Measurements from ENCODE around the gene DBF4. TPM values are rescaled to one million over a fixed set of nuclear protein-coding genes. Genes with fewer than 3 reads are reported as not detected.
"Not testable (repeated sequence)": the region's sequence is repeated elsewhere in the genome, so short reads cannot be mapped to it uniquely, and the experiment has no call there.

Gene DBF4
- total RNA-seq, 2 experiments from 2014 or later = 85.1 to 85.5 TPM

GRCh38 chr7:87907136-87907906 lies 31.0 kb downstream of the DBF4 start:
- CTCF ChIA-PET = interaction anchor here (1.4 kb wide), 1 partner anchor 13 kb away, joined by 4 read pairs; no protein-coding TSS in a partner anchor
- not testable (repeated sequence) for H3K27me3 Mint-ChIP-seq; ATAC-seq; DNase-seq; H3K4me3 Mint-ChIP-seq; H3K9me3 Mint-ChIP-seq (ENCODE audit: low read depth); H3K27ac Mint-ChIP-seq; H3K4me1 Mint-ChIP-seq
- H3K36me3 Mint-ChIP-seq = peaks cover 34% of the 10 kb centered on the region

- CTCF ChIA-PET; H3K4me1 Mint-ChIP-seq; DNase-seq; H3K9me3 Mint-ChIP-seq (ENCODE audit: low read depth); ATAC-seq; H3K4me3 Mint-ChIP-seq; H3K27ac Mint-ChIP-seq; H3K27me3 Mint-ChIP-seq: not testable (repeated sequence)
- H3K36me3 Mint-ChIP-seq = peaks cover 27% of the 10 kb centered on the region
Observed at GRCh38 chr7:87908814-87909213, 32.5 kb downstream of the DBF4 start.

- DNase-seq = no peak
- H3K4me1 Mint-ChIP-seq = peaks cover 1% of the 10 kb centered on the region
- H3K9me3 Mint-ChIP-seq (ENCODE audit: low read depth) = no peaks in the 10 kb centered on the region
- no peak overlapping the region for H3K27ac Mint-ChIP-seq
- ATAC-seq = no peak
- CTCF ChIA-PET = interaction anchor here (1.6 kb wide), 1 partner anchor 14 kb away, joined by 4 read pairs; no protein-coding TSS in a partner anchor
- H3K4me3 Mint-ChIP-seq = no peak overlapping the region
- peaks cover 6% of the 10 kb centered on the region for H3K27me3 Mint-ChIP-seq
- peaks cover 12% of the 10 kb centered on the region for H3K36me3 Mint-ChIP-seq
Observed at GRCh38 chr7:87912121-87912520, 35.8 kb downstream of the DBF4 start.

GRCh38 chr7:87918740-87919139 lies 42.4 kb downstream of the DBF4 start:
- CTCF ChIA-PET = no interaction called here
- Mint-ChIP-seq H3K9me3 (ENCODE audit: low read depth) (no peaks in the 10 kb centered on the region), H3K27ac (no peak overlapping the region), H3K36me3 (no peaks in the 10 kb centered on the region), H3K27me3 (peaks cover 14% of the 10 kb centered on the region), H3K4me1 (no peaks in the 10 kb centered on the region), H3K4me3 (no peak overlapping the region)
- no peak for ATAC-seq
- DNase-seq = no peak

GRCh38 chr7:87919875-87920274 lies 43.6 kb downstream of the DBF4 start:
- Mint-ChIP-seq H3K27me3 (peaks cover 14% of the 10 kb centered on the region), H3K36me3 (no peaks in the 10 kb centered on the region), H3K9me3 (ENCODE audit: low read depth) (no peaks in the 10 kb centered on the region), H3K4me1 (no peaks in the 10 kb centered on the region), H3K4me3 (no peak overlapping the region), H3K27ac (no peak overlapping the region)
- ATAC-seq (no peak), DNase-seq (no peak)
- CTCF ChIA-PET = interaction anchor here (2.1 kb wide), 1 partner anchor 14 kb away, joined by 4 read pairs; no protein-coding TSS in a partner anchor

GRCh38 chr7:87920578-87920977 lies 44.3 kb downstream of the DBF4 start:
- H3K27ac Mint-ChIP-seq = no peak overlapping the region
- ATAC-seq = no peak
- CTCF ChIA-PET = interaction anchor here (1.2 to 2.1 kb wide), 2 partner anchors 13 to 14 kb away, joined by 4 read pairs; partner anchors contain the start of gene ADAM22
- H3K9me3 Mint-ChIP-seq (ENCODE audit: low read depth) = no peaks in the 10 kb centered on the region
- no peak overlapping the region for H3K4me3 Mint-ChIP-seq
- no peak for DNase-seq
- H3K36me3 Mint-ChIP-seq = no peaks in the 10 kb centered on the region
- no peaks in the 10 kb centered on the region for H3K4me1 Mint-ChIP-seq
- H3K27me3 Mint-ChIP-seq = peaks cover 14% of the 10 kb centered on the region

GRCh38 chr7:87922759-87923395 lies 46.6 kb downstream of the DBF4 start:
- H3K27ac Mint-ChIP-seq; H3K9me3 Mint-ChIP-seq (ENCODE audit: low read depth); H3K27me3 Mint-ChIP-seq; CTCF ChIA-PET; H3K36me3 Mint-ChIP-seq; H3K4me1 Mint-ChIP-seq; H3K4me3 Mint-ChIP-seq; DNase-seq; ATAC-seq: not testable (repeated sequence)

GRCh38 chr7:87926581-87927461 lies 50.5 kb downstream of the DBF4 start:
- ATAC-seq = peak; percentile 42

GRCh38 chr7:87933605-87933952 lies 57.3 kb downstream of the DBF4 start:
- DNase-seq (no peak), ATAC-seq (no peak)
- Mint-ChIP-seq H3K27me3 (peaks cover 14% of the 10 kb centered on the region), H3K4me1 (peaks cover 14% of the 10 kb centered on the region), H3K4me3 (peak overlapping the region; percentile 83), H3K27ac (peak overlapping the region; percentile 74), H3K36me3 (peaks cover 3% of the 10 kb centered on the region), H3K9me3 (ENCODE audit: low read depth) (no peaks in the 10 kb centered on the region)
- CTCF ChIA-PET = interaction anchor here (0.7 to 2.3 kb wide), 4 partner anchors 10 to 344 kb away, joined by 3 to 10 read pairs (median 4); no protein-coding TSS in a partner anchor

More at GRCh38 chr7:87926581-87927461, 50.5 kb downstream of the DBF4 start:
- CTCF ChIA-PET = interaction anchor here (0.8 to 1.5 kb wide), 2 partner anchors 15 to 35 kb away, joined by 3 to 4 read pairs; no protein-coding TSS in a partner anchor
- H3K9me3 Mint-ChIP-seq (ENCODE audit: low read depth) = no peaks in the 10 kb centered on the region
- no peaks in the 10 kb centered on the region for H3K36me3 Mint-ChIP-seq
- no peak overlapping the region for H3K4me3 Mint-ChIP-seq
- peak; percentile 46 for DNase-seq
- peaks cover 9% of the 10 kb centered on the region for H3K4me1 Mint-ChIP-seq
- no peak overlapping the region for H3K27ac Mint-ChIP-seq
- peaks cover 14% of the 10 kb centered on the region for H3K27me3 Mint-ChIP-seq

GRCh38 chr7:87933953-87934698 lies 57.8 kb downstream of the DBF4 start, which contains the start of gene ADAM22:
ADAM22 (plus strand) TSS chr7:87934251; CDS start chr7:87934466, 215 bp downstream.
- Mint-ChIP-seq H3K27me3 (peaks cover 9% of the 10 kb centered on the region), H3K4me3 (peak within 1 kb of the TSS; percentile 83), H3K9me3 (ENCODE audit: low read depth) (no peaks in the 10 kb centered on the region), H3K4me1 (peaks cover 14% of the 10 kb centered on the region), H3K36me3 (peaks cover 6% of the 10 kb centered on the region), H3K27ac (peak within 1 kb of the TSS; percentile 74)
- CTCF ChIA-PET = interaction anchor here (0.7 to 2.3 kb wide), 4 partner anchors 10 to 345 kb away, joined by 3 to 10 read pairs (median 4); no protein-coding TSS in a partner anchor
- DNase-seq = peak; percentile 95
- peak; percentile 95 for ATAC-seq

- Mint-ChIP-seq H3K4me3 (peak overlapping the region; percentile 83), H3K36me3 (peaks cover 7% of the 10 kb centered on the region), H3K27ac (peak overlapping the region; percentile 74), H3K4me1 (peaks cover 14% of the 10 kb centered on the region), H3K27me3 (peaks cover 9% of the 10 kb centered on the region), H3K9me3 (ENCODE audit: low read depth) (no peaks in the 10 kb centered on the region)
- peak; percentile 48 for DNase-seq
- CTCF ChIA-PET = interaction anchor here (2.3 kb wide), 1 partner anchor 9 kb away, joined by 10 read pairs; no protein-coding TSS in a partner anchor
- ATAC-seq = peak; percentile 2
Observed at GRCh38 chr7:87934699-87935383, 58.5 kb downstream of the DBF4 start.

- peaks cover 7% of the 10 kb centered on the region for H3K36me3 Mint-ChIP-seq
- H3K27ac Mint-ChIP-seq = no peak overlapping the region
- peaks cover 4% of the 10 kb centered on the region for H3K27me3 Mint-ChIP-seq
- ATAC-seq = no peak
- H3K4me1 Mint-ChIP-seq = peaks cover 14% of the 10 kb centered on the region
- peak overlapping the region; percentile 83 for H3K4me3 Mint-ChIP-seq
- DNase-seq = no peak
- CTCF ChIA-PET = no interaction called here
- no peaks in the 10 kb centered on the region for H3K9me3 Mint-ChIP-seq (ENCODE audit: low read depth)
Observed at GRCh38 chr7:87935384-87935706, 59.1 kb downstream of the DBF4 start.
